Karpas-422 (cell line): ENCODE results near the gene EGFL7. TPM values are rescaled to one million over a fixed set of nuclear protein-coding genes. Genes with fewer than 3 reads are reported as not detected.
"Not testable (repeated sequence)": the region's sequence is repeated elsewhere in the genome, so short reads cannot be mapped to it uniquely, and the experiment has no call there.

Source experiments
- DNase-seq: peaks from one replicate; pipeline ENCODE4 v3.0.0-alpha.2; 2015
- H2AFZ ChIP-seq: fragments of 200-600 bp; sonication (generic); 2 replicates; pipeline ENCODE4 v1.6.1; 2014; ENCODE audit warnings: antibody characterized with exemption, low read length, mixed read lengths
- H3K27ac ChIP-seq: fragments of 200-600 bp; sonication (generic); 2 replicates; pipeline ENCODE4 v1.5.1; 2014; ENCODE audit warnings: mild to moderate bottlenecking, low read length, moderate library complexity
- H3K27me3 ChIP-seq: fragments of 200-600 bp; sonication (generic); 2 replicates; pipeline ENCODE4 v1.6.1; 2014; ENCODE audit warnings: low read length, mixed read lengths
- H3K36me3 ChIP-seq: fragments of 200-600 bp; sonication (generic); 2 replicates; pipeline ENCODE4 v1.6.1; 2014; ENCODE audit warnings: low read length, mixed read lengths; ENCODE audit not compliant: insufficient read depth
- H3K4me1 ChIP-seq: fragments of 200-600 bp; sonication (generic); 2 replicates; pipeline ENCODE4 v1.6.1; 2014; ENCODE audit warnings: mild to moderate bottlenecking, low read length, mixed read lengths
- H3K4me2 ChIP-seq: fragments of 200-600 bp; sonication (generic); 2 replicates; pipeline ENCODE4 v1.6.1; 2014; ENCODE audit warnings: low read length, low read depth, mild to moderate bottlenecking; ENCODE audit not compliant: poor library complexity, severe bottlenecking
- H3K4me3 ChIP-seq: fragments of 200-600 bp; sonication (generic); 2 replicates; pipeline ENCODE4 v1.5.1; 2014; ENCODE audit warnings: mild to moderate bottlenecking, antibody characterized with exemption, low read length, mixed read lengths
- H3K79me2 ChIP-seq: fragments of 200-600 bp; sonication (generic); 2 replicates; pipeline ENCODE4 v1.6.1; 2014; ENCODE audit warnings: mild to moderate bottlenecking, low read length, mixed read lengths
- H3K9ac ChIP-seq: fragments of 200-600 bp; sonication (generic); 2 replicates; pipeline ENCODE4 v1.6.0; 2014; ENCODE audit warnings: low read length
- H3K9me2 ChIP-seq: fragments of 200-600 bp; sonication (generic), shearing (Covaris generic); replicated peaks from 2 replicates; pipeline ENCODE4 v1.6.0; 2014; ENCODE audit warnings: mild to moderate bottlenecking, low read length, moderate library complexity; ENCODE audit not compliant: insufficient read depth
- H3K9me3 ChIP-seq: fragments of 300-700, 200-600 bp; sonication (generic); 2 replicates; pipeline ENCODE4 v1.6.1; 2014; ENCODE audit warnings: low read length, mixed read lengths
- H4K20me1 ChIP-seq: fragments of 200-600 bp; sonication (generic); 2 replicates; pipeline ENCODE4 v1.6.1; 2014; ENCODE audit warnings: mild to moderate bottlenecking, antibody characterized with exemption, low read length, low read depth; ENCODE audit not compliant: insufficient read depth
- total RNA-seq: library from RNA; depleted of rRNA; stranded (reverse); fragments of >200 nt; shearing (Covaris generic); gene quantifications from 2 replicates; pipeline ENCODE4 v1.2.3, GENCODE V29; 2014; ENCODE audit warnings: low replicate concordance

The EGFL7 gene
- total RNA-seq, 1 experiment from 2014 or later, result not detected

DNA sequence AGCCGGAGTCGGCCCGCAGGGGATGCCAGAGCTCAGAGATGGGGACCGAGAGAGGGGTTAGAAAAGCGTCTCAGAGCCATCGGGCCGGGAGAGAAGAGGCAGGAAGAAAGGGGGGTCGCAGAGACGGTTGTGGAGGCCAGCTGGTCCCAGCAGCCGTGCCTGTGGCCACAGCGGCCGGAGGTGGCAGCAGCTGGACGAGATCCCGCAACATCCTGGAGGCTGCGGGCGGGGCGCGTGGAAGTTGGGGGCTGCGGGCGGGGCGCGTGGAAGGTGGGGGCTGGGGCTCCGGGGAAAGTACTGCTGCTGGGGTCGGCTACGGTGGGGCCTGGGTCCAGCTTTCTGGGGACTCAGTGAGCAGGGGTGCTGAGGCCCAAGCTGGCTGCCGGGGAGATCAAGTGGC is 34.4 kb upstream of the EGFL7 start:
- no peak overlapping the region for H2AFZ ChIP-seq
- H3K36me3 ChIP-seq, result no peaks in the 10 kb centered on the region
- H4K20me1 ChIP-seq, result 0 out of 2 replicates have a peak, but pooled peaks cover 4% of the 10 kb centered on the region
- no peak overlapping the region for H3K4me2 ChIP-seq
- H3K4me3 ChIP-seq, result no peak overlapping the region
- no peaks in the 10 kb centered on the region for H3K27me3 ChIP-seq
- H3K27ac ChIP-seq, result no peak overlapping the region
- H3K9me3 ChIP-seq, result no peaks in the 10 kb centered on the region
- H3K9ac ChIP-seq, result no peak overlapping the region
- DNase-seq, result no peak
- H3K4me1 ChIP-seq, result no peaks in the 10 kb centered on the region
- H3K9me2 ChIP-seq, result no peaks in the 10 kb centered on the region
- H3K79me2 ChIP-seq, result no peaks in the 10 kb centered on the region

DNA sequence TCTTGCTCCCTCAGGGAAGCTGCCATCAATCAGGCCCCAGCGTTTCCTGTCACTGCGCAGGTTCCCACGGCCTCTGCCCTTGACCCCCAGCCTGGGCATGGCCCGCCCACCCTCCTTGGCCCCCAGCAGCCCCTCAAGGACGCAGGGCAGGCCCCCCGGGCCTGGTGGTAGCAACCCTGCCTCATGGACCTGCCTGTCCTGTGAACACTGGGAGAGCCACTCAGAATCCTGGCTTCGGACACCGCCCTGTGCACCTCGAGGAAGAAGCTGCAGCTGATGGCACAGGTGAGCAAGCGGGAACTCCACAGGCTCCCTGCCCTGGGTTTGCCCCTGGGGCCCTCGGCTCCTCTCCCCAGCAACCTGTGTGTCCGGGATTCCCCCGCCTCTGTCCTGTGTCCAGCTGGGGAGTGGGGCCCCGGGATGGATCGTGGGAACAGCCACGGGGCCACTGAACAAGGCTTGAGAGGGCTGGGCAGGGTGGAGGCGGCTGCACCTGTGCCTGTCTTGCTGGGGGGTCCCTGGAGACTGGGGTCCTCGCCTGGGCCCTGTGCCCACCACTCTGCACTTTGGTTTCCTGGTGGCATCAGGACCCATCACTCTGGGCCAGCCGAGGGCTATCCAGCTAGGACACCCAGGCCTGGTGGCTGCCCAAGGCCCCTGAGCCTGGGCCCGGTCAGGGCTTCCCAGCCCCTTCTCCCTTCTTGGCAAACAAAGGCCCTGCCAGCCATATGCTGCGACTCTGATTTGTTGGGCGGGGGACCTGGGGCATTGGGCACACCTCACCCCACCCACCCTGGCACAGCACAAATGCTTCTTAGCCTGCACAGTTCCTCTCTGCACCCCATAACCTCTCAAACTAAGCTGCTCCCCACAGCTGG is 33.5 kb upstream of the EGFL7 start:
- H3K4me1 ChIP-seq, result no peaks in the 10 kb centered on the region
- H4K20me1 ChIP-seq, result 0 out of 2 replicates have a peak, but pooled peaks cover 4% of the 10 kb centered on the region
- no peaks in the 10 kb centered on the region for H3K36me3 ChIP-seq
- H3K9me2 ChIP-seq, result no peaks in the 10 kb centered on the region
- DNase-seq, result no peak
- H3K9ac ChIP-seq, result no peak overlapping the region
- H3K4me3 ChIP-seq, result no peak overlapping the region
- no peaks in the 10 kb centered on the region for H3K27me3 ChIP-seq
- no peak overlapping the region for H3K4me2 ChIP-seq
- H2AFZ ChIP-seq, result no peak overlapping the region
- no peaks in the 10 kb centered on the region for H3K79me2 ChIP-seq
- no peak overlapping the region for H3K27ac ChIP-seq
- no peaks in the 10 kb centered on the region for H3K9me3 ChIP-seq

DNA sequence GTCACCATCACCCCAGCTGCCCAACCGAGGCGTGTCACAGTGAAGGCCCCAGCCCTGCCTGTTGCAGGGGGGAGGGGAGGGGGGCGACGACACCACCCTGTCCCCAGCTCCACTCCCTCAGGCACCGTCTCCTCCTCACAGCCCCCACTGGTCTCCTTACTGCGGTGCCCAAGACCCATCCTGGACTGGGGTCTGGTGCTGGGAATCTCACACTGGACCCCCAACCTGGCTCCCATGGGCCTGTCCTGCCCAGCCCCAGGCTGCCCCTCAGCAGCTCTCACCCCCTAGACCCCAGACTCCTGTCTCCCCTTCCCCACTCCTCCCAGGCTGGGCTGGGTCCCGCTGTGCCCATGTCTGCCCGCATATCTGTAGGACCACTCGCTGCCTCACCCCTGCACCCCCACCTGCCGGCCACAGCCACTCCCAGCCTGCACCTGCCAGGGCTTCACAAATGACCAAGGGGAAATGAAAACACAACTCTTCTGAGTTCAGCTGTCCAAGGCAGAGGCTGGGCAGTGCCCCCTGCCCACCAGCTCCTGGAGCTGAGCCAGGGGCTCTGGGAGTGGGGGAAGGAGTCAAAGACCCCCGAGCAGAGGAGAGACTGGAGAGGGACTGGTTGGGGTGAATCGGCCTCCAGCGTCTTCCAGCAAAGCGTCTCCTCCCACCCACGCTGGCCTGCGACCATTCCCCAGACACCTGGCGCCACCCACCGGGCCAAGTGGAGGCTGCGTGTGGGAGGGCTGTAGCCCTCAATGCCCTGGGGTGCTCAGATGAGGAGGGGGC is 32.6 kb upstream of the EGFL7 start:
- Histone ChIP-seq H3K4me2 (no peak overlapping the region), H3K27ac (no peak overlapping the region), H3K9me3 (no peaks in the 10 kb centered on the region), H4K20me1 (no peaks in the 10 kb centered on the region), H3K9me2 (no peaks in the 10 kb centered on the region), H3K4me3 (no peak overlapping the region), H3K9ac (no peak overlapping the region), H3K4me1 (no peaks in the 10 kb centered on the region), H3K79me2 (no peaks in the 10 kb centered on the region), H3K27me3 (no peaks in the 10 kb centered on the region), H3K36me3 (no peaks in the 10 kb centered on the region), H2AFZ (no peak overlapping the region)
- DNase-seq, result peak; percentile 77

DNA sequence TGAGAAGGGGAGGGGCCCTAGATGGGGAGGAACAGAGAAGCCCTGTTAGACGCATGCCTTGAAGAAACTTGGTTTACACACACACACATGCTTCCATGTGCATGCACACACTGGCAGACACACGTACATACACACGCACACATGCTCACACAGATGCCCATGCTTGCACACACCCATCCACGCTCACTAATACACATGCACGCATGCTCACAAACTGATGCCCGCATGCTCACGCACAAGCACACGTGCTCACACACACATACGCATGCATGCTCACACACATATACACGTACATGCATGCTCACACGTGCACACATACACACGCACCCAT is 32.1 kb upstream of the EGFL7 start:
- Histone ChIP-seq H2AFZ (no peak overlapping the region), H3K27ac (no peak overlapping the region), H3K9me3 (no peaks in the 10 kb centered on the region), H3K9me2 (no peaks in the 10 kb centered on the region), H3K79me2 (no peaks in the 10 kb centered on the region), H3K4me2 (no peak overlapping the region), H3K27me3 (no peaks in the 10 kb centered on the region), H3K9ac (no peak overlapping the region), H3K36me3 (no peaks in the 10 kb centered on the region), H3K4me1 (no peaks in the 10 kb centered on the region), H4K20me1 (no peaks in the 10 kb centered on the region), H3K4me3 (no peak overlapping the region)
- DNase-seq, result no peak

DNA sequence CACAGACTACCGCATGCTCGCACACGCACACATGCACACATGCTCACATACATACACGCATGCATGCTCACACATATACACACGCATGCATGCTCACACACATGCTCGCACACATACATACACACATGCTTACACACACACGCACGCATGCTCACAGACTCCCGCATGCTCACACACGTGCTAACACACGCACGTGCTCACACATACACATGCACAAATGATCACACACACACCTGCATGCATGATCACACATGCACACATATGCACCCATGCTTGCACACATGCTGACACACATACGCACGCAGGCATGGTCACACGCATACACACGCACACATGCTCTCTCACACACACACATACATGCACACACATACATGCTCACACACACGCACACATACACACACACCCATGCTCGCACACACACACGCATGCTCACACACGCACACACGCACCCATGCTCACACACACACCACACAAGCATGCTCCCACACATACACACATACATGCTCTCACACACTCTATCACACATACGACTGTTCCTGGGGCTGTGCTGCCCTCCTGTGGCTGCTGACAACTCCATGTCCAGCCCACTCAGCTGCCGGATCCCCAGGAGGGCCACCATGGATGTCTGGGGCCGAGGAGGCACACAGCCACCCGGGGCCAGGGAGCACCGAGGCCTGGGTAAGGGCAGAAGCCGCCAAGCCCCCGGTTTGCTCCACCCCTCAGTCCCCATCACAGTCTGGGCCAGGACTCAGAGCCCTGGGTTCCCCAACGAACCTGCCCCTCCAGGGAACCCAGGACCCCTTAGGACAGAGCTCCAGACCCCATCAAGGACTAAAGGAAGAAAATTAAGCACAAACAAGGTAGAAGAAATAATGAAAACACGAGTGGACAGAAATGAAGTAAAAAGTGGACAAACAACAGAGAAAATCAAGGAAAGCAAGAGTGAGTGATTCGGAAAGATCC is 31.4 kb upstream of the EGFL7 start:
- Histone ChIP-seq H4K20me1 (no peaks in the 10 kb centered on the region), H3K36me3 (no peaks in the 10 kb centered on the region), H3K9me2 (no peaks in the 10 kb centered on the region), H3K4me2 (no peak overlapping the region), H3K4me1 (no peaks in the 10 kb centered on the region), H3K27me3 (no peaks in the 10 kb centered on the region), H3K9ac (no peak overlapping the region), H3K27ac (no peak overlapping the region), H3K4me3 (no peak overlapping the region), H2AFZ (no peak overlapping the region), H3K9me3 (no peaks in the 10 kb centered on the region), H3K79me2 (no peaks in the 10 kb centered on the region)
- peak; percentile 87 for DNase-seq

DNA sequence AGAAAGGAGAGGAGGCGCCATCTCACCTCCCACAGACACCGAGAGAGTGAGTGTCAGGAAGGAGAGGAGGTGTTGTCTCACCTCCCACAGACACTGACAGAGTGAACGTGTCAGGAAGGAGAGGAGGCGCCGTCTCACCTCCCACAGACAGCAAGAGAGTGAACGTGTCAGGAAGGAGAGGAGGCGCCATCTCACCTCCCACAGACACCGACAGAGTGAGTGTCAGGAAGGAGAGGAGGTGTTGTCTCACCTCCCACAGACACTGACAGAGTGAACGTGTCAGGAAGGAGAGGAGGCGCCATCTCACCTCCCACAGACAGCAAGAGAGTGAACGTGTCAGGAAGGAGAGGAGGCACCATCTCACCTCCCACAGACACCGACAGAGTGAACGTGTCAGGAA is 30.6 kb upstream of the EGFL7 start:
- H4K20me1 ChIP-seq, H3K79me2 ChIP-seq, H3K9me3 ChIP-seq, H2AFZ ChIP-seq, H3K27ac ChIP-seq, H3K9me2 ChIP-seq, H3K4me2 ChIP-seq, H3K27me3 ChIP-seq, DNase-seq, H3K4me3 ChIP-seq, H3K9ac ChIP-seq, H3K4me1 ChIP-seq, H3K36me3 ChIP-seq: not testable (repeated sequence)

DNA sequence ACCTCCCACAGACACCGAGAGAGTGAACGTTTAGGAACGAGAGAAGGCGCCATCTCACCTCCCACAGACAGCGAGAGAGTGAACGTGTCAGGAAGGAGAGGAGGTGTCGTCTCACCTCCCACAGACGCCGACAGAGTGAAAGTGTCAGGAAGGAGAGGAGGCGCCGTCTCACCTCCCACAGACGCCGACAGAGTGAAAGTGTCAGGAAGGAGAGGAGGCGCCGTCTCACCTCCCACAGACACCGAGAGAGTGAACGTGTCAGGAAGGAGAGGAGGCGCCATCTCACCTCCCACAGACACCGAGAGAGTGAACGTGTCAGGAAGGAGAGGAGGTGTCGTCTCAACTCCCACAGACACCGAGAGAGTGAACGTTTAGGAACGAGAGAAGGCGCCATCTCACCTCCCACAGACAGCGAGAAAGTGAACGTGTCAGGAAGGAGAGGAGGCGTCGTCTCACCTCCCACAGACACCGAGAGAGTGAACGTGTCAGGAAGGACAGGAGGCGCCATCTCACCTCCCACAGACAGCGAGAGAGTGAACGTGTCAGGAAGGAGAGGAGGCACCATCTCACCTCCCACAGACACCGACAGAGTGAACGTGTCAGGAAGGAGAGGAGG is 30.1 kb upstream of the EGFL7 start:
- H3K4me2 ChIP-seq, H3K4me3 ChIP-seq, H3K9ac ChIP-seq, H2AFZ ChIP-seq, H3K79me2 ChIP-seq, H3K4me1 ChIP-seq, H3K27ac ChIP-seq, H4K20me1 ChIP-seq, H3K27me3 ChIP-seq, DNase-seq, H3K9me3 ChIP-seq, H3K36me3 ChIP-seq, H3K9me2 ChIP-seq: not testable (repeated sequence)
